C4-2B (cell line): ENCODE data around the gene NVL.

Experiments
- H3K27ac ChIP-seq: fragments of 450-650 bp; 2 replicates; pipeline ENCODE4 v1.5.1; 2017
- ZFX ChIP-seq: fragments of 450-650 bp; IDR thresholded peaks from 2 replicates; pipeline ENCODE4 v1.6.1; 2017
- TF ChIP-seq, protein P1 (sequence below): fragments of 450-650 bp; conservative IDR thresholded peaks from 2 replicates; pipeline ENCODE4 v1.5.1; 2017; ENCODE audit warnings: mild to moderate bottlenecking

NVL gene

DNA sequence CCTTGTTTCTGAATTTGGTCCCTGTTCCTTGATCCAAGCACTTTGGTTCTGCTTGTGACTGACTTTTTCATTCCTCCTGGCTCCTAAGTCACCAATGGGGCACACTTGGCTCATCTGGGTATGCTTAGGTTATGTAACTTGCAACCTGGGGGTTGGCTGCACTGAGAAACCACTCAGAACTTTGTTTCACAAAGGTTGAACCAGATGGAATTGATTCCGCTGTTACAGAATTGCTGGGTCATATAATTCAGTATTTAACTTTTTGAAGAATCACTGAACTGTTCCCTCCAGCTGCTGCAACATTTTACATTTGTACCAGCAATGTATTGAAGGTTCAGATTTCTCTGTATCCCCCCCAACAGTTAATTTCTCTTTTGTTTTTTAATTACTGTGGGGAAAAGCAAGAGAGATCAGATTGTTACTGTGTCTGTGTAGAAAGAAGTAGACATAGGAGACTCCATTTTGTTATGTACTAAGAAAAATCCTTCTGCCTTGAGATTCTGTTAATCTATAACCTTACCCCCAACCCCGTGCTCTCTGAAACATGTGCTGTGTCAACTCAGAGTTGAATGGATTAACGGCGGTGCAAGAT, 9.6 kb upstream of the NVL start:
- no peak overlapping the region for H3K27ac ChIP-seq
- TF ChIP-seq ZFX: no peak
- TF ChIP-seq, protein P1, sequence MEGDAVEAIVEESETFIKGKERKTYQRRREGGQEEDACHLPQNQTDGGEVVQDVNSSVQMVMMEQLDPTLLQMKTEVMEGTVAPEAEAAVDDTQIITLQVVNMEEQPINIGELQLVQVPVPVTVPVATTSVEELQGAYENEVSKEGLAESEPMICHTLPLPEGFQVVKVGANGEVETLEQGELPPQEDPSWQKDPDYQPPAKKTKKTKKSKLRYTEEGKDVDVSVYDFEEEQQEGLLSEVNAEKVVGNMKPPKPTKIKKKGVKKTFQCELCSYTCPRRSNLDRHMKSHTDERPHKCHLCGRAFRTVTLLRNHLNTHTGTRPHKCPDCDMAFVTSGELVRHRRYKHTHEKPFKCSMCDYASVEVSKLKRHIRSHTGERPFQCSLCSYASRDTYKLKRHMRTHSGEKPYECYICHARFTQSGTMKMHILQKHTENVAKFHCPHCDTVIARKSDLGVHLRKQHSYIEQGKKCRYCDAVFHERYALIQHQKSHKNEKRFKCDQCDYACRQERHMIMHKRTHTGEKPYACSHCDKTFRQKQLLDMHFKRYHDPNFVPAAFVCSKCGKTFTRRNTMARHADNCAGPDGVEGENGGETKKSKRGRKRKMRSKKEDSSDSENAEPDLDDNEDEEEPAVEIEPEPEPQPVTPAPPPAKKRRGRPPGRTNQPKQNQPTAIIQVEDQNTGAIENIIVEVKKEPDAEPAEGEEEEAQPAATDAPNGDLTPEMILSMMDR: no peak

DNA sequence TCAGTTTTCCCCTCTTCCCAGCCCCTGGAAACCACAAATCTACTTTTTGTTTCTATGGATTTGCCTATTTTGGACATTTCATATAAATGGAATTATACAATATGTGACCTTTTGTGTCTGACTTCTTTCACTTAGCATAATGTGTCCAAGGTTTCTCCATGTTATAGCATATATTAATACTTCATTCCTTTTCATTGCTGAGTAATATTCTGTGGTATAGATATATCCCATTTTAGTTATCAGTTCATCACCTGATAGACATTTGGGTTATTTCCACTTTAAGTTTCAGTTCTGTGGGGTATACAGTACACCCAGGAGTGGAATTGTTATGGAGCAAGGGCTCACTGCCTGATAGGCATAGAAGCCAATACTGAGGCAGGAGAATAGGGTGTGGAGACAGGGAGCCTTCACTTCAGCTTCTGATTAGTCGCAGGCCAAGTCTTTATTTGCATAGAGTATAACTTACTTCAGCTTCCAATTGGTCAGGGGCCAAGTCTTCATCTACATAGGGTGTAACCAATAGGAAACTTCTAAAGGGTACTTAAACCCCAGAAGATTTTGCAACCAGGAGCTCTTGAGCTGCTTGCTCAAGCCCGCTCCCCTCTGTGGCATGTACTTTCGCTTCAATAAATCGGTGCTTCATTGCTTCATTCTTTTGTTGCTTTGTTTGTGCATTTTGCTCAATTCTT, 8.3 kb upstream of the NVL start:
- H3K27ac ChIP-seq: no peak overlapping the region
- TF ChIP-seq, protein P1: no peak
- no peak for TF ChIP-seq ZFX

DNA sequence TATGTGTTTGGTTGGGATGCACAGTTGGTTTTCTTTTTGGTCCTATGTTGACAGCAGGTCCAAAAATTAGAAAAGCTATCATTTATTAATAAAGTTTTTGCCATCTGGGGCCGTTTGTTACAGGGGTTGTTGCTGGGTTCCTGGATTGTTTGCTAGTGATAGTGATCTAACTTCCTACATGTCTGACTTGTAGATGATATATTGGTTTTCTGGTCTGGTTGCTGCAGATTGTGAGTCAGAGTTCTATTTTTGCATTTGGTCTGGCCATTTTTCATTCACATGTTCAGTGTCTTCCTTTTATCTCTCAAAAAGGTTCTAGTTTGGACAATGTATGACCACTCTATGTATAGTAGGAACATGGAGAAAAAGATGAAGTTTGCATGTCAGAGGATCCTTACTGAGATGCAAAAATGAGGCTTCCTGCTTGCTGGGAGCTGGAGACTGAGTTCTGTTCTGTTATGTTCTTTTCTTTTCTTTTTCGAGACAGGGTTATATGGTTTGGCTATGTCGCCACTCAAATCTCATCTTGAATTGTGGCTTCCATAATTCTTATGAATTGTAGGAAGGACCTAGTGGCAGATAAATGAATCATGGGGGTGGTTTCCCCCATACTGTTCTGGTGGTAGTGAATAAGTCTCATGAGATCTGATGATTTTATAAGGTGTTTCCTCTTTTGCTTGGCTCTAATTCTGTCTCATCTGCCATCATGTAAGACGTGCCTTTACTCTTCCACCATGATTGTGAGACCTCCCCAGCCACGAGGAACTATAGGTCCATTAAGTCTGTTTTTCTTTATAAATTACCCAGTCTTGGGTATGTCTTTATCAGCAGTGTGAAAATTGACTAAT, 4.2 kb upstream of the NVL start:
- TF ChIP-seq, protein P1: no peak
- TF ChIP-seq ZFX: no peak
- H3K27ac ChIP-seq: no peak overlapping the region

DNA sequence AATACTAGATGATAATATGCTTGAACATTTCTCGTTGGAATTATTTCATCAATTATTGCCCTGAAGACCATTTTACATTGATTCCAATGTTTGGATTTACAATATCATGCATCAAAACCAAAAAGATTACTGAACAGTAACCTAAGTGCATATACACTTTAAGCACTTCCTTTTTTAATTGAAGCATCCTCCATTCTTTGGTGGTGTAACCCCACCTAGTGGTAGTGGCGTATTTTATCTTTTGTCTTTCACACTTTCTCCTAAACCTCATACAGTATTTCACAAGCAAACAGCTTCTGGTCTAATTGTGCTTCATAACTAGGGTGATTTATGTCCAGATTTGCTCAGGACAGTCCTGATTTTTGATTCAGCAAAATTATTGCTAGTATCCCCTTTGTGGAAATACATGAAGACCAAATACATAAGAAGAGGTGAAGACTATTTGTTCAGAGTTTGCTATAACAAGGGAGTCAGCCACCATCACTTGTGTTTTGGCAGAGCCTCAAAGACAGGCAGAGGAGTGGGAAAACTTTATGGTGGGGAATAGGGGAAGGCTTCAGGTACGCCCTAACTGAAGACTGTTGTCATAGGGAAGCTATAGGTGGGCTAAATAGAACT, 3.4 kb upstream of the NVL start:
- H3K27ac ChIP-seq: peak overlapping the region; percentile 98
- TF ChIP-seq, protein P1: peak; percentile 87
- no peak for TF ChIP-seq ZFX

DNA sequence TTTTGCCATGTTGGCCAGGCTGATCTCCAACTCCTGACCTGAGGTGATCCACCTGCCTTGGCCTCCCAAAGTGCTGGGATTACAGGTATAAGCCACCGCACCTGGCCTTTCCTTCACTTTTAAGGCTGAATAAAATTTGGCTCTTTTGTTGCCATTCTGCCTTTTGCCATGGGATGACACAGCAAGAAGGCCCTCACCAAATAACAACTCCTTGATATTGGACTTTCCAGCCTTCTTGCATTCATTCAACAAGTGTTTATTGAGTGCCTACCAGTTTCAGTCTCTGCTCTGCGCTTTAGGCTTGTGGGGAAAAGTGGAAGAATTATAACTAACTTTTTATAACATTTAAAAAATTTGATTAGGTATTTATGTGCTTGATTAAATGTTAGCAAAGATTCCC, 1.9 kb upstream of the NVL start:
- TF ChIP-seq ZFX: no peak
- TF ChIP-seq, protein P1: no peak
- peak overlapping the region; percentile 98 for H3K27ac ChIP-seq

DNA sequence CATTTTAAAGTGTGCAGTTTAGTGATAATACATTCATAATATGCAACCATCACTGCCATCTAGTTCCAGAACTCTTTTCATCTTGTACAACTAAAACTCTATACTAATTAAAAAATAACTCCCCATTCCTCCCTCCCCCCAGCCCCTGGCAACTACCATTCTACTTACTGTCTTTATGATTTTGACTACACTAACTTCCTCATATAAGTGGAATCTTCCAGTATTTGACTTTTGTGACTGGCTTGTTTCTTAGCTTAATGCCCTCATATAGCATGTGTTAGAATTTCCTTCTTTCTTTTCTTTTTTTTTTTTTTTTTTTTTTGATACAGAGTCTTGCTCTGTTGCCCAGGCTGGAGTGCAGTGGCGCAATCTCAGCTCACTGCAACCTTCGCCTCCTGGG, 1.4 kb upstream of the NVL start:
- peak overlapping the region; percentile 98 for H3K27ac ChIP-seq
- TF ChIP-seq, protein P1: no peak
- no peak for TF ChIP-seq ZFX
